Liver (tissue), 9 donors: Measurements from ENCODE around the gene C1GALT1. TPM values are rescaled to one million over a fixed set of nuclear protein-coding genes. Genes with fewer than 3 reads are reported as not detected.

Experiments
- DNase-seq: peaks from one replicate; pipeline ENCODE4 v3.0.0-alpha.2; 2017; ENCODE audit warnings: low spot score
- H3K27ac ChIP-seq, 2 donors: one replicate each; pipeline ENCODE4 v1.7.0; 2013; ENCODE audit warnings: inconsistent platforms in 2 of 2, low read length in 2 of 2, control low read depth in 1 of 2, low read depth in 1 of 2, mild to moderate bottlenecking in 1 of 2
- H3K27me3 ChIP-seq, 4 donors: one replicate each; pipeline versions ENCODE4 v1.6.1 to v1.7.0; 2013; ENCODE audit warnings: low read length in 3 of 4, inconsistent platforms in 1 of 4, mild to moderate bottlenecking in 1 of 4, moderate library complexity in 1 of 4; ENCODE audit not compliant: control insufficient read depth in 4 of 4, insufficient read depth in 4 of 4
- H3K36me3 ChIP-seq, 4 donors: one replicate each; pipeline versions ENCODE4 v1.6.1 to v1.7.0; 2013; ENCODE audit warnings: low read length in 3 of 4, mild to moderate bottlenecking in 3 of 4, low read depth in 1 of 4, moderate library complexity in 1 of 4; ENCODE audit not compliant: control insufficient read depth in 4 of 4, insufficient read depth in 3 of 4
- H3K4me1 ChIP-seq, 4 donors: one replicate each; pipeline versions ENCODE4 v1.6.1 to v1.7.0; 2013; ENCODE audit warnings: low read length in 3 of 4, mild to moderate bottlenecking in 3 of 4, moderate library complexity in 1 of 4; ENCODE audit not compliant: control insufficient read depth in 4 of 4, insufficient read depth in 4 of 4
- H3K4me3 ChIP-seq, 3 donors: one replicate each; pipeline versions ENCODE4 v1.6.1 to v1.7.0; 2013; ENCODE audit warnings: low read length in 3 of 3, control low read depth in 1 of 3, low read depth in 1 of 3, mild to moderate bottlenecking in 1 of 3
- H3K9ac ChIP-seq, 2 donors: one replicate each; pipeline ENCODE4 v1.7.0; 2013; ENCODE audit warnings: low read length in 2 of 2, mild to moderate bottlenecking in 2 of 2, moderate library complexity in 2 of 2, control low read depth in 1 of 2, low read depth in 1 of 2
- H3K9me3 ChIP-seq, 4 donors: one replicate each; pipeline versions ENCODE4 v1.6.1 to v1.7.0; 2013; ENCODE audit warnings: low read length in 3 of 4; ENCODE audit not compliant: control insufficient read depth in 4 of 4
- ATF3 ChIP-seq: IDR thresholded peaks from 2 replicates; pipeline ENCODE4 v1.6.1; 2016; ENCODE audit warnings: antibody characterized with exemption
- EGR1 ChIP-seq, 2 donors: IDR thresholded peaks; 2 replicates each; pipeline ENCODE4 v1.6.1; 2016 to 2018; ENCODE audit warnings: antibody characterized with exemption in 2 of 2, low read depth in 2 of 2
- FOXA2 ChIP-seq: IDR thresholded peaks from 2 replicates; pipeline ENCODE4 v1.6.1; 2016; ENCODE audit warnings: antibody characterized with exemption
- GABPA ChIP-seq, 2 donors: IDR thresholded peaks in 1 of 2; conservative IDR thresholded peaks in 1 of 2; 2 replicates each; pipeline ENCODE4 v1.6.1; 2016; ENCODE audit warnings: antibody characterized with exemption in 2 of 2, mild to moderate bottlenecking in 1 of 2, moderate library complexity in 1 of 2
- HNF4G ChIP-seq: IDR thresholded peaks from 2 replicates; pipeline ENCODE4 v1.6.1; 2016; ENCODE audit warnings: antibody characterized with exemption
- JUND ChIP-seq, 2 donors: IDR thresholded peaks; 2 replicates each; pipeline ENCODE4 v1.6.1; 2016; ENCODE audit warnings: antibody characterized with exemption in 2 of 2
- NR2F2 ChIP-seq: IDR thresholded peaks from 2 replicates; pipeline ENCODE4 v1.6.1; 2016; ENCODE audit warnings: antibody characterized with exemption
- RAD21 ChIP-seq, 2 donors: IDR thresholded peaks; 2 replicates each; pipeline ENCODE4 v1.6.1; 2016; ENCODE audit warnings: antibody characterized with exemption in 2 of 2, mild to moderate bottlenecking in 2 of 2
- RXRA ChIP-seq, 2 donors: IDR thresholded peaks; 2 replicates each; pipeline ENCODE4 v1.6.1; 2017 to 2018; ENCODE audit warnings: antibody characterized with exemption in 2 of 2, mild to moderate bottlenecking in 1 of 2
- SP1 ChIP-seq: IDR thresholded peaks from 2 replicates; pipeline ENCODE4 v1.6.1; 2018; ENCODE audit warnings: antibody characterized with exemption, mild to moderate bottlenecking
- TAF1 ChIP-seq: conservative IDR thresholded peaks from 2 replicates; pipeline ENCODE4 v1.6.1; 2016; ENCODE audit warnings: antibody characterized with exemption, mild to moderate bottlenecking
- YY1 ChIP-seq: IDR thresholded peaks from 2 replicates; pipeline ENCODE4 v1.6.1; 2016; ENCODE audit warnings: antibody characterized with exemption, mild to moderate bottlenecking
- ZBTB33 ChIP-seq: IDR thresholded peaks from 2 replicates; pipeline ENCODE4 v1.6.1; 2016; ENCODE audit warnings: antibody characterized with exemption
- WGBS: extraction: QIAGEN DNeasy Blood & Tissue Kit; methylation state at CpG from one replicate; pipeline ENCODE4 v1.1.7; 2013; 5-methylcytosine and 5-hydroxymethylcytosine counted together
- polyA plus RNA-seq, 2 donors: library from polyadenylated mRNA; stranded (reverse) in 1 of 2; unstranded in 1 of 2; fragments of 200-250 nt in 1 of 2; fragments of >200 nt in 1 of 2; fragmentation: Nextera tagmentation in 1 of 2; extraction: Ambion mirVana in 1 of 2; gene quantifications; one replicate each; pipeline versions ENCODE4 v1.2.1 to v1.2.3, GENCODE V29; 2013 to 2015
- total RNA-seq, 2 donors: library from RNA; depleted of rRNA; stranded (reverse); fragments of >200 nt; gene quantifications; one replicate each; pipeline ENCODE4 v1.2.3, GENCODE V29; 2014
- TF ChIP-seq, protein P1 (sequence below): fragments of 150-350 bp; IDR thresholded peaks from 2 replicates; pipeline ENCODE4 v1.5.1; 2017; ENCODE audit warnings: improper control_type of control experiment, low read depth, low read length; ENCODE audit not compliant: missing input control
- donor health status: healthy.
- donor health status: healthy.
- donor health status: healthy.
- donor health status: healthy.
- donor health status: healthy.

The C1GALT1 gene
- total and polyA plus RNA-seq, 4 donors = 5.6 to 28.6 (median 12.5) TPM

DNA sequence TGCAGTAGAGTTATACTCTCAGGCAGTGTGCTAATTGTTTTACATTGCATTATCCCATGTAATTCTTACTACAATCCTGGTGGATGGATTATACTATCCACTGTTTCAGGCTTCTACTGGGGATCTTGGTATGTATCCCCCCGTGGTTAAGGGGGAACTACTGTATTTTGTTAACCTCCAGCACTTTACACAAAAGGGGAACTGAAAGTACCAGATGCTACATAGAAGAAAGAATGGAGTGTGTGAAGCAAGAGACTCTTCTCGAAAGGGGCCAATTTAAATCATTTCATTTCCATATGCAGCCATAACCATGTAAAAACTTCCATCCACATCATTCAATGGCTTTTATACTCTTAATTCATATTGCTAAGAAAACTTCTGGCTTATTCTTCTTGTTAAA is 69.4 kb downstream of the C1GALT1 start:
- Histone ChIP-seq H3K9ac (no peak overlapping the region), H3K4me1 (peaks cover 0 to 39% (median 20%) of the 10 kb centered on the region in 4 donors), H3K27ac (no peak overlapping the region), H3K36me3 (no peaks in the 10 kb centered on the region), H3K9me3 (no peaks in the 10 kb centered on the region), H3K4me3 (no peak overlapping the region), H3K27me3 (no peaks in the 10 kb centered on the region)
- TF ChIP-seq TAF1 = no peak
- no peak for TF ChIP-seq YY1
- TF ChIP-seq NR2F2 = no peak
- DNase-seq = no peak
- 84% methylated on average over 2 of the region's 2 CpGs for WGBS

- TF ChIP-seq EGR1 (IDR thresholded peaks at IDR 0.05; ENCODE audit: low read depth in 2 of 2) (no peak), GABPA (IDR thresholded peaks at IDR 0.05 in 1 of 2, conservative IDR thresholded peaks at IDR 0.05 in 1 of 2) (no peak), SP1 (no peak), RXRA (IDR thresholded peaks at IDR 0.05) (no peak), JUND (IDR thresholded peaks at IDR 0.05) (no peak), NR2F2 (no peak), RAD21 (IDR thresholded peaks at IDR 0.05) (no peak), FOXA2 (no peak), ATF3 (no peak), YY1 (no peak), ZBTB33 (no peak), HNF4G (no peak)
- TF ChIP-seq, protein P1, sequence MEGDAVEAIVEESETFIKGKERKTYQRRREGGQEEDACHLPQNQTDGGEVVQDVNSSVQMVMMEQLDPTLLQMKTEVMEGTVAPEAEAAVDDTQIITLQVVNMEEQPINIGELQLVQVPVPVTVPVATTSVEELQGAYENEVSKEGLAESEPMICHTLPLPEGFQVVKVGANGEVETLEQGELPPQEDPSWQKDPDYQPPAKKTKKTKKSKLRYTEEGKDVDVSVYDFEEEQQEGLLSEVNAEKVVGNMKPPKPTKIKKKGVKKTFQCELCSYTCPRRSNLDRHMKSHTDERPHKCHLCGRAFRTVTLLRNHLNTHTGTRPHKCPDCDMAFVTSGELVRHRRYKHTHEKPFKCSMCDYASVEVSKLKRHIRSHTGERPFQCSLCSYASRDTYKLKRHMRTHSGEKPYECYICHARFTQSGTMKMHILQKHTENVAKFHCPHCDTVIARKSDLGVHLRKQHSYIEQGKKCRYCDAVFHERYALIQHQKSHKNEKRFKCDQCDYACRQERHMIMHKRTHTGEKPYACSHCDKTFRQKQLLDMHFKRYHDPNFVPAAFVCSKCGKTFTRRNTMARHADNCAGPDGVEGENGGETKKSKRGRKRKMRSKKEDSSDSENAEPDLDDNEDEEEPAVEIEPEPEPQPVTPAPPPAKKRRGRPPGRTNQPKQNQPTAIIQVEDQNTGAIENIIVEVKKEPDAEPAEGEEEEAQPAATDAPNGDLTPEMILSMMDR = no peak
These were observed 72.0 kb downstream of the C1GALT1 start for GRCh38 chr7:7254319-7254718.

GRCh38 chr7:7254908-7255307 is 72.6 kb downstream of the C1GALT1 start:
- TF ChIP-seq SP1 (peak; percentile 7), ATF3 (no peak), NR2F2 (no peak)
- no peak overlapping the region for H3K4me3 ChIP-seq
- H3K27ac ChIP-seq = no peak overlapping the region
- no peak for DNase-seq
- no peaks in the 10 kb centered on the region for H3K9me3 ChIP-seq
- no peaks in the 10 kb centered on the region for H3K27me3 ChIP-seq
- no peak overlapping the region for H3K9ac ChIP-seq
- H3K36me3 ChIP-seq = no peaks in the 10 kb centered on the region
- peaks cover 0 to 23% (median 11%) of the 10 kb centered on the region in 4 donors for H3K4me1 ChIP-seq
- WGBS = 69% methylated on average over 5 of the region's 5 CpGs

More at GRCh38 chr7:7254319-7254718, 72.0 kb downstream of the C1GALT1 start:
- 96% methylated on average over 2 of the region's 2 CpGs for WGBS
- Histone ChIP-seq H3K36me3 (no peaks in the 10 kb centered on the region), H3K27ac (no peak overlapping the region), H3K4me3 (no peak overlapping the region), H3K9me3 (no peaks in the 10 kb centered on the region), H3K27me3 (no peaks in the 10 kb centered on the region), H3K9ac (no peak overlapping the region), H3K4me1 (peaks cover 0 to 28% (median 14%) of the 10 kb centered on the region in 4 donors)
- no peak for DNase-seq
